Muscle of back (tissue), 13 donors: Measurements from ENCODE around the gene NFE2L3. TPM values are rescaled to one million over a fixed set of nuclear protein-coding genes. Genes with fewer than 3 reads are reported as not detected.
"Not testable (repeated sequence)": the region's sequence is repeated elsewhere in the genome, so short reads cannot be mapped to it uniquely, and the experiment has no call there.

Experiments
- DNase-seq, 3 donors: peaks; one replicate each; pipeline versions ENCODE4 v3.0.0 to v3.0.0-alpha.2; 2013
- long read RNA-seq, 9 donors: transcript quantifications; one replicate each; lab custom pipeline, GENCODE V29; 2026
- polyA plus RNA-seq, 10 donors: library from polyadenylated mRNA; unstranded; fragments of 120-200 nt; gene quantifications; one replicate each; pipeline ENCODE4 v1.2.1, GENCODE V29; 2013; ENCODE audit not compliant: insufficient read length in 10 of 10

The NFE2L3 gene, protein sequence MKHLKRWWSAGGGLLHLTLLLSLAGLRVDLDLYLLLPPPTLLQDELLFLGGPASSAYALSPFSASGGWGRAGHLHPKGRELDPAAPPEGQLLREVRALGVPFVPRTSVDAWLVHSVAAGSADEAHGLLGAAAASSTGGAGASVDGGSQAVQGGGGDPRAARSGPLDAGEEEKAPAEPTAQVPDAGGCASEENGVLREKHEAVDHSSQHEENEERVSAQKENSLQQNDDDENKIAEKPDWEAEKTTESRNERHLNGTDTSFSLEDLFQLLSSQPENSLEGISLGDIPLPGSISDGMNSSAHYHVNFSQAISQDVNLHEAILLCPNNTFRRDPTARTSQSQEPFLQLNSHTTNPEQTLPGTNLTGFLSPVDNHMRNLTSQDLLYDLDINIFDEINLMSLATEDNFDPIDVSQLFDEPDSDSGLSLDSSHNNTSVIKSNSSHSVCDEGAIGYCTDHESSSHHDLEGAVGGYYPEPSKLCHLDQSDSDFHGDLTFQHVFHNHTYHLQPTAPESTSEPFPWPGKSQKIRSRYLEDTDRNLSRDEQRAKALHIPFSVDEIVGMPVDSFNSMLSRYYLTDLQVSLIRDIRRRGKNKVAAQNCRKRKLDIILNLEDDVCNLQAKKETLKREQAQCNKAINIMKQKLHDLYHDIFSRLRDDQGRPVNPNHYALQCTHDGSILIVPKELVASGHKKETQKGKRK
- polyA plus RNA-seq, result 1 to 10 TPM; 1.7 to 5.9 (median 4.2) TPM
- long read RNA-seq, donor 1, partial matches to known transcripts, result 277 of 343 reads
- long read RNA-seq, donor 1, other reads (novel, unspliced or antisense), result 65 of 343 reads
- long read RNA-seq, donor 2, partial matches to known transcripts, result 342 of 452 reads
- long read RNA-seq, donor 2, other reads (novel, unspliced or antisense), result 107 of 452 reads
- long read RNA-seq, donor 3, result 0 reads
- long read RNA-seq, donor 4, partial matches to known transcripts, result 396 of 473 reads
- long read RNA-seq, donor 4, other reads (novel, unspliced or antisense), result 76 of 473 reads
- long read RNA-seq, donor 5, partial matches to known transcripts, result 429 of 620 reads
- long read RNA-seq, donor 5, other reads (novel, unspliced or antisense), result 189 of 620 reads
- long read RNA-seq, donor 6, partial matches to known transcripts, result 664 of 807 reads
- long read RNA-seq, donor 6, other reads (novel, unspliced or antisense), result 141 of 807 reads
- long read RNA-seq, donor 7, partial matches to known transcripts, result 464 of 499 reads
- long read RNA-seq, donor 7, other reads (novel, unspliced or antisense), result 35 of 499 reads
- long read RNA-seq, donor 8, partial matches to known transcripts, result 463 of 532 reads
- long read RNA-seq, donor 8, other reads (novel, unspliced or antisense), result 66 of 532 reads
- long read RNA-seq, donor 9, partial matches to known transcripts, result 28 of 35 reads
- long read RNA-seq, donor 9, other reads (novel, unspliced or antisense), result 5 of 35 reads

DNA sequence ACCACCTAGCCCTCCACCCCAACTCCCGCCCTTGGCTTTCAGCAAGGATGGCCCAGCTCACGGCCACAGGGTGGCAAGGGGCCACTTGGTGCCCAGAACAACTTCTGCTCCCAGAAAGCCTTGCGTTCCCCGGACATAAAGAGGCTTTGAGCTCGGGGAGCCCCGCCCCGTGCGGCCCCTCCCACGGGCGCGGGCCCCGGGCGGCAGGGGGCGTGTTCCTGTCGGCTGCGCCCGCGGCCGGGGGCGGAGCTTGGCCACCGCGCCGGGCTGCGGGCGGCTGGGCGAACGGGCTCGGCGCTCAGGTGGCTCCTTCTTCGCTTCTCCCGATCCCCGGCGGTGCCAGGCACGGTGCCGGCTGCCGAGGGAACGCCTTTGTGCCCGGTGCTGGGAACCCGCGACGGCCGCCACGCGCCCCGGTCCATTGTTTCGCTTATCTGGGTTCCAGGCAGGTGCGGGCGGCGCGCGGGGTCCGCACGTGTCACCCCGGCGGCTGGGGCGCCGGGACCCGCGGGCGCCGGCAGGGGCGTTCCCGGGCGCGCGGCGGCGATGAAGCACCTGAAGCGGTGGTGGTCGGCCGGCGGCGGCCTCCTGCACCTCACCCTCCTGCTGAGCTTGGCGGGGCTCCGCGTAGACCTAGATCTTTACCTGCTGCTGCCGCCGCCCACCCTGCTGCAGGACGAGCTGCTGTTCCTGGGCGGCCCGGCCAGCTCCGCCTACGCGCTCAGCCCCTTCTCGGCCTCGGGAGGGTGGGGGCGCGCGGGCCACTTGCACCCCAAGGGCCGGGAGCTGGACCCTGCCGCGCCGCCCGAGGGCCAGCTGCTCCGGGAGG, at the start of gene NFE2L3:
Gene NFE2L3, plus strand, starts transcription at position 246 of the 829 bp plus-strand sequence. Its CDS starts 301 bp downstream, at position 547.
- DNase-seq, result peak; percentile 14 to 61 (median 36)

DNA sequence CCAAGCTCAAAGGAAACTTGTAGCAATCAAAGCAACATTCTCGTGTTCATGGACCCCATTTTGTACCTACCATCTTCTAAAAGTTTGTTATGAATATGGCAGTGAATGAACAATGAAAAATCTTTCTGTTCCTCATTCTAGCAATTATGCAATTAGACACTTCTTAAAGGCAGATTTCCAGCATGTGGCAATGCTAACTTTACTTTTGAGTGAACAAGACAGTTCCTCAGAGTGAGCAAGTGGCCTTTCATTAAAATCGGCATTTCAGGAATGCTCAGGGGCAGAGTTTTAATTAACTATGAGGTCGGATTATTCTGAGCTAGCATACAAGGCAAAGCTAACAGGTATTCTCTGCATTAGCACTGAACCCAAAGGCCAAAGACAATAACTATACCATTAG, 48.4 kb upstream of the NFE2L3 start:
- no peak for DNase-seq

DNA sequence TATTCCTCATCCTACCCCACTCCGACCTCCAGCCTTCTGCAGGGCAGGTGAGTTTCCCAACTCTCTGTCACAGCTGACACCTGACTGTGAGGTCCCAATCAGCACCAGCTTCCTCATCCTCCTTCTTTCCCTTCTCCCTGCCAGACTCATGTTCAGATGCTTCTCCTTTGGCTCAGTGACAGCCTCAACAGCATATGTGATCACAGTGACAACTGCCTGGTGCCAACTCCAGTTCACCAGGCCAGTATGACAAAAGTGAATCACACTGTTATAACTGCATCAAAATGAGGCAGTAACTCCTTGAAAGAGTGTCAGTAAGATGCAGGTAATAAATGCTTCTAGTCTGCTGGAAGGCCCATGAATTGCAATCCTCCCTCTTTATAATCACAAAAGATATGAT, 46.8 kb upstream of the NFE2L3 start:
- no peak for DNase-seq

DNA sequence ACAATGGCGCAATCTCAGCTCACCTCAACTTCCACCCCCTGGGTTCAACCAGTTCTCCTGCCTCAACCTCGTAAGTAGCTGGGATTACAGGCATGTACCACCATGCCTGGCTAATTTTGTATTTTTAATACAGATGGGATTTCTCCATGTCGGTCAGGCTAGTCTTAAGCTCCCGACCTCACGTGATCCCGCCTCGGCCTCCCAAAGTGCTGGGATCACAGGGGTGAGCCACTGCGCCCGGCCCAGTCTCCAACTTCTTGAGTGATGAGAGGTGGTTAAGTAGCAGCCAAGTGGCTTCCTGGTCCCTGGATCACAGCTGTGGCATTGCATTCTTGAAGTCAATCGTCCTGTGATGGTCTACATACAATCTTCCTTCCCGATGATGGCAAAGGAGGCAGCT, 46.1 kb upstream of the NFE2L3 start:
- DNase-seq, result no peak

DNA sequence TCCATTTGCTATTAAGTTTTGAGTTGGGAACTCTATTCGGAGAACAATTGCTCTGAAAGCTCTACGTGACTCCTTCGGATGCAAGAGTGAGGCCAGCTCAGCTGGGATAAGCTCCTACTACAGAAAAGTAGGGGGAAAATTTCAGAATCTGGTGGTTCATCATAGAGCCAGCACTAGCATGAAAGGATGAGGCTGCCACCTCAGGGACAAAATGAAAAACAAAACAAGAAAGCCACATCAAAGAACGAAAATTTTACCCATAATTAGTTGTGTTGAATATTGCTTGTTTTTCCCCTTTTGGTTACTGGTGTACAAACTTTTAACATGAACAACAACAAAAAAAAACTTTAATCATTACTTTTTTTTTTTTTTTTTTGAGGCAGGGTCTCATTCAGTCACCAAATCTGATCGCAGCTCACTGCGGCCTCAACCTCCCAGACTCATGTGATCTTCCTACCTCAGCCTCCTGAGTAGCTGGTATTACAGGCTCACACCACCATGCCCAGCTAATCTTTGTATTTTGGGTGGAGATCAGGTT, 39.7 kb upstream of the NFE2L3 start:
- DNase-seq, result no peak

DNA sequence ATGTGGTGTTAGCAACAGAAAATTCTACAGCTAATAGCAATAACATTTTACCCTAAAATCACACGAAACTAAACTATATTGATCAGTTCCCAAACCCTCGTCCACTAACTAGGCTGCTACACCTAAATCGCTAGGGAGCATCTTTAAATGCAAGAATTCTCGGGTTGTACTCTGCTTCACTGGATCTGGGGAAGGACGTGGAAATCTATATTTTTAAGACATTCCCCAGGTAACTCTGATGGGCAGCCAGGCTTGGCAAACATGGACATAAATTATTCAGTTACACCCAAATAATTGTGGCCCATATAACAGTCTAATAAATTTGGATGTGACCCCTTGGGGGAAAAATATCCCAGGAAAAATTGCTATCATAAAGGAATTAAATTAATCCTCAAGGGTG, 36.3 kb upstream of the NFE2L3 start:
- no peak for DNase-seq

DNA sequence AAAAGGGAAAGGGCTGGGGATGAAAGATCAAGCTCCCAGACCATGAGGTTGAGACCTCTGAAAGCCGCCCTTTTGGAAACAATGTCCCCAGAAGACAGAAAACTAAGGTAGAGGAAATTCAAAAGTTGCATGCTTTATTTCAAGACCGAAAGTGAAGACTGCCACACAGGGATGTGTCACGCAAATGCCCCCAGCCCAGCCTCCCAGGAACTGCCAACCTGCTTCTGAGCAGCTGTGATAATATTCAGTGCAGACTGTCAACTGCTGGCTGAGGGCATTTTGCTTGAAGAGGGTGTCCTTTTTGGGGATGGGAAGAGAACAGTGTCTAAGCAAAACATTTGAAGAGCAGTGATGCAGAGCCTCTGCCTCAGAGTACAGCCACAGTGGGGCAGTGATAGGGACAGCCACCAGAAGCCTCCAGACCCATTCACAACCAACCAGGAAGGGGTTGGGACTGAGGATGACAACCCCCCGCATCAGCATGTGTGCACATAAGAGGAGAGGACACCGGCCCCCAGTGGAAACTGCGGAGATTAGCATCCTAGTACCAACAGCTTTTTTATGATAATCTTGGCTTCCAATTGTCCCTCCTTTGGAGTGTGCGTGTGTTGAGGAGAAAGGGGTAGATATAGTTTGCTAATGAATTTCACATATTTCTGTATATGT, 34.7 kb upstream of the NFE2L3 start:
- no peak for DNase-seq

DNA sequence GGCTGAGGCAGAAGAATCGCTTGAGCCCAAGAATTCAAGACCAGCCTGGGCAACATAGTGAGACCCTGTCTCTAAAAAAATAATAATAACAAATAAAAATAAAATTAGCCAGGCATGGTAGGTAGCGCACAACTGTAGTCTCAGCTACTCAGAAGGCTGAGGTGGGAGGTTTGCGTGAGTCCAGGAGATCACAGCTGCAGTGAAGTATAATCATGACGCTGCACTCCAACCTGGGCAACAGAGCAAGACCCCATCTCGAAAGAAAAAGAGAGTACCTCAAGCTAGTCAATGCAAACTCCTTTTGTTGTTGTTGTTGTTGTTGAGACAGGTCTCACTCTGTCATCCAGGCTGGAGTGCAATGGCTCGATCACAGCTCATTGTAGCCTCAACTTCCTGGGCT, 34.0 kb upstream of the NFE2L3 start:
- no peak for DNase-seq

DNA sequence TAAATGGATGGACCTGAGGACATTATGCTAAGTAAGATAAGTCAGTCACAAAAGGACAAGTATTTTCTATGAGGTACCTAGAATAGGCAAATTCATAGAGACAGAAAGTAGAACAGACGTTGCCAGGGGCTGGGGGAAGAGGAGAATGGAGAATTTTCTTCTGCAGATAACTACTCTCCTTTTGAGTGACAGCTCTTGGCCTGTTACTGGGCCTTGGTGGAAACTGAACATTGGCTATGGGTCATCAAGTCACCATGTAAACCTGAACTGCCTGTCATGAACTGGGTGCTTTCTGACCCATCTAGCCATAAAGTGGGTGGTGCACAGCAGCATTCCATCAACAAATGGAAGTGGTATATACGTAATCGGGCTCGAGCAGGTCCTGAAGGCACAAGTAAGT, 29.3 kb upstream of the NFE2L3 start:
- no peak for DNase-seq

DNA sequence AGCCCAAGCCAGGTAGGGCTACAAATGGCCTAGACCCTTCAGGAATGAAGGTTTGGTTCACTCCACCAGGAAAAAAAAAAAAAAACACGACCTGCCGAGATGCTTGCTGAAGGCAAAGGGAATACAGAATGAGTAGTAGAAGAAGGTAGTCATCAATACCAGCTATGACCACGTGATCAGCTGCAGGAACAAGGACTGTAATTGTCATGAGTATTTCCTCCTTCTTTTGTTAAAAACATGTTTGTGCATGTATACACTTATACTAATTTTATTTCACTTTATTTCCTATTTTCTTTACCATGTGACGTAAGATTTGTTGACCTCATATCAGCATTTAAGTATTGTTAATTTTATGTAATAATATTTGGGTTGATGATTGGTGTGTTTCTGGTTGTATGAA, 27.2 kb upstream of the NFE2L3 start:
- DNase-seq, result not testable (repeated sequence)

DNA sequence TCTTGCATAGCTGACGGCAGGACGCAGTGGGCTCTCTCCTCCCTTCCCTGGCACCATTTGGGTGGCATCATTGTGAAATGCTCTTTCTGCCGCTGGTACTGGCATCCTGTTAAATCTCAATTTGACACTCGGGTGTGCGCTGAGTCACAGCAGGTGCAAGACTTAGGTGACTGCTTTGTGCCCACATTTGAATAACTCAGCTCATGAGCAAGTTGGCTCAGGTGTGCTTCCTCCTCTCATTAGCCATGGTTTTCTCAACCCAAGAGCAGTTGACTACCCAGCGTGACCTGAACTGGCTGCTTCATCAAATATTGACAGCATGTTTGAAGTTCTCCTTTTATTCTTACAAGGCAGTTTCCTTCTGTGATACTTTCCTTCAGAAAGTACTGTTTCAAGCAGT, 24.6 kb upstream of the NFE2L3 start:
- DNase-seq, result no peak

DNA sequence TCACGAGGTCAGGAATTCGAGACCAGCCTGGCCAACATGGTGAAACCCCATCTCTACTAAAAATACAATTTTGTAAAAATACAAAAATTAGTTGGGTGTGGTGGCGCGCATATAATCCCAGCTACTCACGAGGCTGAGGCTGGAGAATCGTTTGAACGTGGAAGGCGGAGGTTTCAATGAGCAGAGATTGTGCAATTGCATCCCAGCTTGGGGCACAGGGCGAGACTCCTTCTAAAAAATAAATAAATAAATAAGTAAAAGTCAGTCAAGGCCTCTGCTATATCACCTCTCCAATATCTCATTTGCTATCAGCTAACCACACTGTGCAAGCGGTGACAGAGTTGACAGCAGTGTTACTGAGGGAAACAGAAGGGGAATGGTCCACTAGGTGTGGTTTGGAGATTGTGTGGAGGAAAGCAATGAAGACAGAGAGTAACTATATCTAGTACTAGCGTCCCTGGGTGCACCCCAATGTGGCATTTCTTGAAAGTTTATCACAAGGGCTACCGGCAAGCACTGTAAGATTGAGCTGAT, 20.9 kb upstream of the NFE2L3 start:
- no peak for DNase-seq

DNA sequence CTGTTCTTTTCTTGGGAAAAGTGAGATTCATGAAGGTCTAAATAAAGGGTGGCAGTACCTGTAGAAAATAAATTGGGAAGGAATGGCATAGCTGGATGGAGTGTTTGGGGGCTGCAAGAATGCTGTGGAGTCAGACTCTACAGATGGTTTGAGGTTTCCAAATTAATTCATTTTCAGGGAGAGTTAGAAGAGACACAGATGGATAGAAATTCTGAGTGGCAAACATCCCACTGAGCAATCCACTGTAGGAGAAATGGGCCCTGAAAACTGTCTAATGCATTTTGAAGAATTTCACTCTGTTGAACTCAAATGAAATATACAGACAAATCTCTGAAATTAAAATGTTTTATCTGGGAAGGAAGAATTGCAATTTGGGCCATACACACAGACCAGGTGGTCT, 16.9 kb upstream of the NFE2L3 start:
- DNase-seq, result no peak

DNA sequence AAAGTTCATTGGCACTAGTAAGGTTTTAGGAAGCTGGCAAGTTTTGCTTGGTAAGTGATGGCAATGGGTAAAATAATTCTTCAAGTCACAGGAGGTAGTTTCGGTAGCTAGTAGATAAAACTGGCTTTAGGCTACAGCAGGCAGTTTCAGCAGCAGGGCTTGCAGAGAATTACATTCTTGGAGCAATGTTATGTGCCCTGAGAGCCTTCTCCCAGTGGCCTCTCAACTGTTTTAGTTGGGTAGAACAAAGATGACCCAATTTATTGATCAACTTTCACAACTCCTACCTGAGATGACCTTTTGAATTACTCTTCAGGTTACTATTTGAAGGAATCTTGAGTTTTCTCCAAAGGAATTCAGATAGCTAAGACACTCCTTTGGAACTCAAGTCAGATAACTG, 16.4 kb upstream of the NFE2L3 start:
- no peak for DNase-seq

DNA sequence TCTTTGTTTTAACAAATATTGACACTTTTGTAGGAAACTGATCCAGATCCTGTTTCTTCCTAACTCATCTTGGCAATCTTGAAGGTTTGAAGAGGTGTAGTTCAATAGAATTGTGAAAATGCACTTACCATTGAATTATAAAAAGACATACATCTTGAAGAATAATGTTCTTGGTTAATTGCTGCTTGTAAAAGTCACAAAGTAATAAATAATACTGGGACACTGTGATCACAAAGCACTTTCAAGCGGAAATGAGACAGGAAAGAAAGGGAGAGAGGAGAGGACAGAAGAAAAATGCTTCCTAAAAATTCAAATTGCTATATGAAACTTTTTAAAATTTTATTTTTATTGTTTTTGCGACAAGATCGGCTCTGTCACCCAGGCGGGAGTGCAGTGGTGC, 15.2 kb upstream of the NFE2L3 start:
- no peak for DNase-seq

DNA sequence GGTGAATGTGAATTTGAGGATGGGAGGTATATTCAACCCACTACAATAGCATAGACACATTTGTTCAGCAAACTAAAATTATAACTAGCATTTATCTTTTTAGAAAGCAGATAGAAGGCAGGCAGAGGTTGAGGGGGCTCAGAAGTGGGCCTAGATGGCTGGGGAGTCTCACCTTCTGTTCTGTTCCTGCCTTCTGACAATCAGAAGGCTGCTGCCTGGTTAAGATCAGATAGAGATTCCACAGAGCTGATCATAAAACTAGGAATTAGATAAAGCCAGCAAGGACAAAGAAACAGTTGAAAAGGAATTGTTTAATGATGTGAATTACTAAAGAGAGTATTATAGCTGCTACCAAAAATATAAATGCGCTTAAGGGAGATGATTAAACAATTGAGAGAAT, 11.6 kb upstream of the NFE2L3 start:
- DNase-seq, result no peak

DNA sequence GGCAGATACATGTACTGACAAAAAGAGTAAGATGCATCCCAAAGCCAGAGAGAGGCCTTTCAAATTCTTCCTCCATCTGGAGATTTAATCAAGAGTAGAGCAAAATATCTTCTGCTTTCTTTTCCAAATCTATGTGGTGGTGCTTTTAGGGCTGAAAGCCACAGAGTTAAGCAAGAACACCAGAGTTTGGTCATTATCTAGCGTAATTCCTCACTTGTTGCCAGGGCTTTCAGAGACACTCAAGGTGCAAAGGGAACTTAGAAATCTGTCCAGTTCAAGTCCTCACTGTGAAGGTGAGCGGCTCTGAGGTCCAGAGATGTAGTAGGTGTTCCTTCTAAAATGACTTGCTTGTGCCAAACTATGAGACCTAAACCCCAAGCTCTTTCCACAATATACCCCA, 10.9 kb upstream of the NFE2L3 start:
- DNase-seq, result no peak

DNA sequence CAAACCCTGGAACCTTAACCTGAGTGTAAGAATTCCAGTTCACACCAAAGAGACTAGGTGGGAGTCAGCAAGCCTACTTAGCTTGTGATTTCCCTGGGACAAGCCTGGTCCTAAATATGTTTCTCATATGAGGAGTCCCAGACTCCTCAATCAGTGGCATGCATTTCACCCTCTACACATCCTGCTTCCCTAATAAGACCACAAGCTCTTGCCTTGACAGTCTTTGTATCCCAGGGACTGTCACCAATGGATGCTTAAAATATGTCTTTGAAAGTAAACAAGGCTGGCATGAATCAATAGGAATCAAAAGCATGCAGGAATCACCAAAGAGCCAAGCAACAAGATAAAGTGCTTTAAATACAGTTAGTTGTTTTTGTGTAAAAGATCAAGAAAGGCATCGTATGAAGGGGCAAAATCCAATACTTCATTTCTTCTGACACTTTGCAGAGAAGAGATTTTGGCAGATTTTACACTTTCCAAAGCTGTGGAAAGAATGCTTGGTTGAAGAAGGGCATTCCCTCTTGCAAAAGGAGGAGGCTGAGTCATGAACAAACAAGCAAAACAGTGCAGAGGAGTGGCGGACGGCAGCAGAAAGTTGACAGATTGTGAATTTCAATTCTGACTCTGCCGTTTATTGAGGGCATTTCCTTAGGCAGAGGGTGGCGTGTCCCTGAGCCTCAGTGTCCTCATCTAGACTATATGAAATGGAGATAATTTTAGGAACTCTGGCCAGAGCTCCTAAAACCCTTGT, 8.5 kb upstream of the NFE2L3 start:
- no peak for DNase-seq
